HG03457 (cell line): ENCODE data around the gene DLG3.
"Not testable (repeated sequence)": the region's sequence is repeated elsewhere in the genome, so short reads cannot be mapped to it uniquely, and the experiment has no call there.

Experiments used
- ATAC-seq: cut with Tn5 transposase; IDR thresholded peaks from one replicate; pipeline ENCODE4 v1.9.1; 2021; ENCODE audit warnings: moderate number of reproducible peaks; ENCODE audit not compliant: unreplicated experiment

DLG3 gene

DNA sequence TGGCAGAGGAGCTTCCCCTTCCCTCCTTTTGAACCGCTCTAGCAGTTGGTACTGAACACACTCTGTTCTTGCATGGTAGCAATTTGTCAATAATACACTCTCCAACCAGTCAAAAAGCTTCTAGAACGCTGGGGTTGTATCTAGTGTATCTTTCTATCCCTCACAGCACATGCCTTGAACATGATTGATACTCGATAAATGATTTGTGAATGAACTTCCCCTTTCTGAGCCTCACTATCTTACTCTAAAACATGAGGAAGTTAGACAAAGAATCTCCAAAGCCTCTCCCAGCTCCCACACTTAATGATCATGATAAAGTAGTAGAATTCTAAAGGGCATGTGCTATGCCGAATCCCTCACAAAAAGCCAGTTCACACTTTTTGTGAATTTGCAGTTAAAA, 64.4 kb downstream of the DLG3 start:
- no peak for ATAC-seq

DNA sequence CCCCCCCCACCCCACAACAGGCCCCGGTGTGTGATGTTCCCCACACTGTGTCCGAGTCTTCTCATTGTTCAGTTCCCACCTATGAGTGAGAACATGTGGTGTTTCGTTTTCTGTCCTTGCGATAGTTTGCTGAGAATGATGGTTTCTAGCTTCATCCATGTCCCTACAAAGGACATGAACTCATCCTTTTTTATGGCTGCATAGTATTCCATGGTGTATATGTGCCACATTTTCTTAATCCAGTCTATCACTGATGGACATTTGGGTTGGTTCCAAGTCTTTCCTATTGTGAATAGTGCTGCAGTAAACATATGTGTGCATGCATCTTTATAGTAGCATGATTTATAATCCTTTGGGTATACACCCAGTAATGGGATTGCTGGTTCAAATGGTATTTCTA, 70.6 kb downstream of the DLG3 start:
- not testable (repeated sequence) for ATAC-seq

DNA sequence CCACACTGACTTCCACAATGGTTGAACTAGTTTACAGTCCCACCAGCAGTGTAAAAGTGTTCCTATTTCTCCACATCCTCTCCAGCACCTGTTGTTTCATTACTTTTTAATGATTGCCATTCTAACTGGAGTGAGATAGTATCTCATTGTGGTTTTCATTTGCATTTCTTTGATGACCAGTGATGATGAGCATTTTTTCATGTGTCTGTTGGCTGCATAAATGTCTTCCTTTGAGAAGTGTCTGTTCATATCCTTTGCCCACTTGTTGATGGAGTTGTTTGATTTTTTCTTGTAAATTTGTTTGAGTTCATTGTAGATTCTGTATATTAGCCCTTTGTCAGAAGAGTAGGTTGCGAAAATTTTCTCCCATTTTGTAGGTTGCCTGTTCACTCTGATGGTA, 71.1 kb downstream of the DLG3 start:
- ATAC-seq, result not testable (repeated sequence)

DNA sequence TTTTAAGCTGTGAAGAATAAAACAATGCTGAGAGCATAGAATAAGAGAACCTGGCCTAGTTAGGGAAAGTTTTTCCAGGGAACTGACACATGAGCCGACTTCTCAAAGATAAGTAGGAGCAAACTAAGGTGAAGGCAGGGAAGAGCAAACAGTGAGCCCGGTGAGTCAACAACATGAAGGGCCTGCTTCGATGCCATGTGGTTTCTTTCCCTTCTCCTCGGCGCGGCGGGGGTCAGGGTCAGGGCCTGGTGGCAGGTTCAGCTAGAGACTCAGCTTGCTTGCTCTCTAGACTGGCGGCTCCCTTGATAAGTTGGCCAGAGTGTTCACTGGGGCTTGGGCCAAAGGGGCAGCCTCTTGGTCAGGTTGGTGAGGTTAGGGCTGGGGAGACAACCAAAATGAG, 81.1 kb downstream of the DLG3 start:
- ATAC-seq, result no peak

DNA sequence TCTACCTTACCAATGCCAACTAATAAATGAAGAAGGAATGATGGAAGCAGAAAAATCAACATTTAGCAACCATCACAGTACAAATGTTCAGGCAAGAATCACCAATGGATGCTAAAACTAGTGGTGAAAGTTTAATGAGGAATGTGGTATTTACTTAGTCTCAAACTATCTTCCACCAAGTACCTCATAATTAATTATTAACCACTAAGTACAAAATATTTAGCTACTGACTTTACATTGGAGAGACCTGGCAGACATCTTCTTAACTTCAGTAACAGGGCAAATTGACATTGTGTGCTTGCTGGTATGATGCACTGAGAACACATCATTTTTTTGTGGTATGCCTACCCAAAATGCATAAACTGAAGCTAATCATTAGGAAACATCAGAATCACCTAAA, 82.4 kb downstream of the DLG3 start:
- ATAC-seq, result no peak

- ATAC-seq, result no peak
Measured at GRCh38 chrX:70527610-70528345, 83.1 kb downstream of the DLG3 start.

DNA sequence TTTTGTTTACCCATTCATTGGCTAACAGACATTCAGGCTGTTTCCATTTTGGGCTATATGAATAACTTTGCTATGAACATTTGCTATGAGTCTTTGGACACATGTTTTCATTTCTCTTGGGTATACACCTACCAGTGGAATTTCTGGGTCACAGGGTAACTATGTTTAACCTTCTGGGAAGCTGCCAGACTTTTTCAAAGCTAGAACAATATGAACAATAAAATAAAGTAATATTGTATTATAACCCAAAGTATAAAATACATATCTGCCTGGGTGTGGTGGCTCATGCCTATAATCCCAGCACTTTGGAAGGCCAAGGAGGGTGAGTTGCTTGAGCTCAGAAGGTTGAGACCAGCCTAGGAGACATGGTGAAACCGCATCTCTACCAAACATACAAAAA, 90.6 kb downstream of the DLG3 start:
- no peak for ATAC-seq

DNA sequence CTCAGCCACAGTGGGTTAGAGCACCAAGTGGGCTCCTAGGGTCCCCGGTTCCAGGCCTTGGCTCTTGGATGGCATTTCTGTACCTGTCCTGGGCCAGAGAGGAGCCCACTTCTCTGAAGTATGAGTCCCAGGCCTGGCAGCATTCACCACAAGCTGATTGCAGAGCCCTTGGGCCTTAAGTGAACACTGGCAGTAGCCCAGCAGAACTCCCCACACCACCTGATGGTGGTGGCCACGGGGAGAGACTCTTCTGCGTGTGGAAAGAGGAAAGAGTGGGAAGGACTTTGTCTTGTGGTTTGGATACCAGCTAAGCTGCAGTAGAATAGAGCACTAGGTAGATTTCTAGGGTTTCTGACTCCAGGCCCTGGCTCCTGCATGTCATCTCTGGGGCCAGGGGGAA, 104.8 kb downstream of the DLG3 start:
- ATAC-seq, result no peak

DNA sequence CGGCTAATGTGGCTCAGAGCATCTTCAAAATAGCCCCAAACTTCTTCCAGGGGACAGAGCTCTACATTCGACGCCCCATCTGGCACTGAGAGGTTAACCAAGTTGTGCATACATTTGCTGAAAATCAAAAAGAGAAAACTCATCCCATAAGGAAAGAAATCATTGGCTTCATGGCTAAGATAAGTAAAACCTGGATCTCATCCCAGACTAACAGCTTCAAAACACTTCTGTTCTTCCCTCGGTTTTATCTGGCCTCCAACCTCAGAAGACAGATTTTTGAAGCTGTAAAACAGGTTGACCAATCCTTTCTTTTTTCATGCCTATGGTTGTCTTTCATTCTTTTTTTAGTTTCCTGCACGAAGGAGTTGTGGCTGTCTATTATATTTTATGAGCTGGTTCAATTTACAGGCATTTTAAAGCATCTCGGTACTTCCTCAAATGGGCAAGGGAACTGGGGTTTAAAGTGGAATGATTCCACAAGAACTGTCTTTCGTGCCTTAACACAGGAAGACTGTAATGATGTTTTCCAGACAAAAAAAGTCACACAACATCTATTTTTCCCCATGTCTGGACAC, 107.6 kb downstream of the DLG3 start:
- ATAC-seq, result no peak

- ATAC-seq, result no peak
Measured at GRCh38 chrX:70553516-70553915, 108.9 kb downstream of the DLG3 start.

- ATAC-seq, result no peak
Measured at GRCh38 chrX:70554081-70554480, 109.4 kb downstream of the DLG3 start.

DNA sequence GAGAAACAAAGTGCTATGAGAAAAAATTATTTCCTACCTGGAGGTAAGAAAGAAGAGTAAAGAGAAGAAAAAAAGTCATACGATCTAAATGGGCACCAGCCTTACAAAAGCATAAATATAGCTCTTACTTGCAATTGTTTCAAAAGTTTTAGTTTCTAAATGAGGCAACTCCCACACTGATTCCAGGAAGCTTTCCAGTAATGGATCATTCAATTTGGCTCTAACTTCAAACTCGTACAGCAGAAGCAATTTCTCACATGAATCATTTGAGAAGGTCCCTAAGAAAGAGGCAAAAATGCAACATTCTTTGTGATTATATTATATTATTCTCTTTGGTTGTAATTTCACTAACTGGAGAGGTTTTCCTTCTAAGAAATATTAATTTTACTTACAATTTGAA, 109.9 kb downstream of the DLG3 start:
- no peak for ATAC-seq

- ATAC-seq, result no peak
Measured at GRCh38 chrX:70554948-70555347, 110.3 kb downstream of the DLG3 start.
